Activated CD4-positive, alpha-beta memory T cell treated with anti-CD3 and anti-CD28 coated beads, Interleukin-2, amount 10 ng/mL, durations not matched to agents 7 days and 5 days (primary cell): ENCODE results near the gene ELFN1. TPM values are rescaled to one million over a fixed set of nuclear protein-coding genes. Genes with fewer than 3 reads are reported as not detected.

Experiments
- CTCF ChIA-PET: fragments of 350-600 bp; sonication (Branson Sonifier 250); formaldehyde crosslinking; loops from one replicate; lab custom pipeline; 2021; ENCODE audit warnings: antibody characterized with exemption, inconsistent platforms; lab: Charles Lee
- POLR2A ChIA-PET: fragments of 350-600 bp; sonication (Branson Sonifier 250); formaldehyde crosslinking; loops from one replicate; lab custom pipeline; 2021; ENCODE audit warnings: antibody characterized with exemption; lab: Charles Lee
- DNase-seq: peaks from one replicate; pipeline ENCODE4 v3.0.0-alpha.2; 2020
- H3K27ac Mint-ChIP-seq: one replicate; pipeline ENCODE4 v1.8.0; 2021; ENCODE audit warnings: mild to moderate bottlenecking, mixed read lengths
- H3K27me3 Mint-ChIP-seq: one replicate; pipeline ENCODE4 v1.8.0; 2021; ENCODE audit warnings: mixed read lengths
- H3K36me3 Mint-ChIP-seq: one replicate; pipeline ENCODE4 v1.8.0; 2021; ENCODE audit warnings: low read depth, mixed read lengths
- H3K4me1 Mint-ChIP-seq: one replicate; pipeline ENCODE4 v1.8.0; 2021; ENCODE audit warnings: mixed read lengths
- H3K4me3 Mint-ChIP-seq: one replicate; pipeline ENCODE4 v1.8.0; 2021; ENCODE audit warnings: mild to moderate bottlenecking, mixed read lengths
- H3K9me3 Mint-ChIP-seq: one replicate; pipeline ENCODE4 v1.8.0; 2021; ENCODE audit warnings: mixed read lengths
- total RNA-seq, 2 experiments: library from RNA; stranded (reverse); gene quantifications; one replicate each; pipeline ENCODE4 v1.2.3, GENCODE V29; 2021

The ELFN1 gene
- total RNA-seq, 2 experiments from 2014 or later: 0.08 TPM; not detected in 1

DNA sequence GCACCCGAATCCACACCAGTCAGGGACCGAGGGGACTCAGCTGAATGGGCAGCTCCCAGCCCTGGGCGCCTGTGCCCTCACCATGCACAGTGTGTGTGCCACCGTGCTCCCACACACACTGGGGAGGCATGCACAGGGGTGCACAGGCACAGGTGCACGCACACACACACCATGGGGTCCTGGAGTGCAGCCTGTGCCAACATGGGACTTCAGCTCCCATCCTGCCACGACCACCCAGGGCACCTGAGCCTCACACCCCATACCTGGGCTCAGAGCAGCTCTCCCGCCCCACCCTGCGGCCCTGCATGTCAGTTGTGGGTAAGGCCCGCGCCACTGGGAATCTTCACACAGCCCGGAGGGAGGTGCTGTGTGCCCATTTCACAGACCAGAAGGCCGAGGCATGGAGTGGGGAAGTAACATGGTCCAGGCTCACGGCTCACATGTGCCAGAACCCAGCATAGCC lies 8.0 kb downstream of the ELFN1 start:
- Mint-ChIP-seq H3K36me3 (no peaks in the 10 kb centered on the region), H3K4me1 (no peaks in the 10 kb centered on the region), H3K27ac (no peak overlapping the region), H3K9me3 (peaks cover 5% of the 10 kb centered on the region), H3K4me3 (no peak overlapping the region), H3K27me3 (peaks cover 8% of the 10 kb centered on the region)
- POLR2A ChIA-PET: no interaction called here
- CTCF ChIA-PET: no interaction called here
- DNase-seq: no peak

DNA sequence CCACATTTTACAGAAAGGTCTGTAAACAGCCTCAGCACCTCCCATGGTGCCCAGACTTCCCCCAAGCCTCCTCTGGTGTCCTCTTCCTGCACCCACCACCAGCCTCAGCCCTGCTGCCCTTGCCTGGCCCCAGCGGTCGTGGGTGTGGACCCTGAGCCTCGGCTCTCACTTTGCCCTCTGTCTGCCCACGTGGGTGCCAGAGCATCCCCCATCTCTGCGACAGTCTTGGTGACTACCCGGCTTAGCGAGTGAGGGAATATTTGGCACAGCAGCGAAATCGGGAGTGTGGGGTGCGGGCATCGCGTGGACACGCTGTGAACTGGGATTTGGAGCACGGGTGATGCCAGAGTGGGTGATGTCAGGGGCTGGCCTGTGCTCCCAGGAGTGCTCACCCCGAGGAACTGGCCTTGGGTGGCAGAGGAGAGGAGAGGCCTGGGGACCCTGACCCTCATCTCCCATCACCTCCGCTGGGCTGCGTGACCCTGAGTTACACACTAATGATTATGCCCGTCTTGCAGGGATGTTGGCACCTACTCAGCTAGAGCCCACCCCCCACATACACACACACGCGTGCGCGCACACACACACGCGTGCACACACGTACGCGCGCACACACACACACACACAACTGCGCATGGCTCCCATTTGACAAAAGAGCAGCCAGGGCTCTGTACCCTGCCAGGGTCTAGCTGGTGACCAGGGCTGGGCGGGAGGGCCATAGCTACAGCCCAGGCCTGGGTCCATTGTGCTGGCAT lies 8.7 kb downstream of the ELFN1 start:
- CTCF ChIA-PET: no interaction called here
- Mint-ChIP-seq H3K27me3 (peaks cover 12% of the 10 kb centered on the region), H3K4me3 (no peak overlapping the region), H3K36me3 (no peaks in the 10 kb centered on the region), H3K9me3 (peaks cover 5% of the 10 kb centered on the region), H3K27ac (no peak overlapping the region), H3K4me1 (no peaks in the 10 kb centered on the region)
- peak; percentile 9 for DNase-seq
- POLR2A ChIA-PET: no interaction called here

GRCh38 chr7:1679326-1679965 lies 9.4 kb downstream of the ELFN1 start:
- DNase-seq: peak; percentile 11
- Mint-ChIP-seq H3K4me1 (no peaks in the 10 kb centered on the region), H3K27ac (no peak overlapping the region), H3K36me3 (no peaks in the 10 kb centered on the region), H3K9me3 (peaks cover 5% of the 10 kb centered on the region), H3K27me3 (peaks cover 16% of the 10 kb centered on the region), H3K4me3 (no peak overlapping the region)
- ChIA-PET CTCF (no interaction called here), POLR2A (no interaction called here)

DNA sequence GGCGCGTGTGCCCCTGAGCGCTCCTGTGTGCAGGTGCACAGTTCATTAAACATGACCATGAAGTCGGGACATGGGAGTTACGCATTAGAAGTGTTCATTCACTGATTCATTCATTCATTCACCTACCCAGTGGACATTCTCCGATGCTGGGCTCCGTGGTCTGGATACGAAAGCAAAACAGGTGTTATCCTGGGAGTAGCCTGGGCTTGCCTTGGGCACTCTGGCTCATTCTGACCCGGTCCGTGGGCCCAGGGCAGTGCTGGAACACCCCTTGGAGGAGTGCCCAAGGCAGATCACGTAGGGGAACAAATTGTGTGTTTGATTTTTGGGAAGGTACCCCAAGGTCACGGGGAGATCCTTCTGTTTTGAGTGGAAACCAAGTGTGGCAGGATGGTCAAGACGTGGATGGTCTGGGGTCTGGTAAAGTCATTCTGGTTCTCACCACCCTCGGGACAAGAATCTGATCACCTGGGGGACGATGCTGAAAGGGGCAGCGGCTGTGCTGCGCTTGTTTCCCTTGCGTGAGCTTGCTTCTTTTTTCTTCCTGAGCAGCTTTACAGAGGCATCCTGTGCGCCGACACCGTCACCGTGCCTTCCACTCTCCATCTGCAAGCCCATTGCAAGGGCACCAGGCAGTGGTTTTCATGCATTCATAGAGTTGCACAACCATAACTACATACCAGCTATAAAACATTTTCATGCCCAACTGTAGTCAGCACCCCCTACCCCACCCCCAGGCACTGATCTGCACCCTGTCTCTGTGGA lies 10.1 kb downstream of the ELFN1 start:
- no peak overlapping the region for H3K27ac Mint-ChIP-seq
- H3K36me3 Mint-ChIP-seq: no peaks in the 10 kb centered on the region
- DNase-seq: peak; percentile 10
- CTCF ChIA-PET: no interaction called here
- no peaks in the 10 kb centered on the region for H3K4me1 Mint-ChIP-seq
- peaks cover 9% of the 10 kb centered on the region for H3K9me3 Mint-ChIP-seq
- H3K4me3 Mint-ChIP-seq: no peak overlapping the region
- H3K27me3 Mint-ChIP-seq: peaks cover 21% of the 10 kb centered on the region
- POLR2A ChIA-PET: no interaction called here

- Mint-ChIP-seq H3K27me3 (peaks cover 26% of the 10 kb centered on the region), H3K9me3 (peaks cover 14% of the 10 kb centered on the region), H3K36me3 (no peaks in the 10 kb centered on the region), H3K27ac (no peak overlapping the region), H3K4me1 (no peaks in the 10 kb centered on the region), H3K4me3 (no peak overlapping the region)
- peak; percentile 11 for DNase-seq
- ChIA-PET POLR2A (no interaction called here), CTCF (no interaction called here)
Measured at GRCh38 chr7:1681581-1681980, 11.5 kb downstream of the ELFN1 start.

- ChIA-PET CTCF (no interaction called here), POLR2A (no interaction called here)
- no peak overlapping the region for H3K4me3 Mint-ChIP-seq
- H3K4me1 Mint-ChIP-seq: no peaks in the 10 kb centered on the region
- peaks cover 30% of the 10 kb centered on the region for H3K27me3 Mint-ChIP-seq
- peaks cover 14% of the 10 kb centered on the region for H3K9me3 Mint-ChIP-seq
- DNase-seq: no peak
- H3K36me3 Mint-ChIP-seq: no peaks in the 10 kb centered on the region
- H3K27ac Mint-ChIP-seq: no peak overlapping the region
Measured at GRCh38 chr7:1685000-1685624, 15.0 kb downstream of the ELFN1 start.

GRCh38 chr7:1688542-1688941 lies 18.5 kb downstream of the ELFN1 start:
- H3K4me3 Mint-ChIP-seq: no peak overlapping the region
- peaks cover 19% of the 10 kb centered on the region for H3K27me3 Mint-ChIP-seq
- POLR2A ChIA-PET: no interaction called here
- no peaks in the 10 kb centered on the region for H3K36me3 Mint-ChIP-seq
- H3K4me1 Mint-ChIP-seq: no peaks in the 10 kb centered on the region
- peaks cover 9% of the 10 kb centered on the region for H3K9me3 Mint-ChIP-seq
- CTCF ChIA-PET: interaction anchor here (1.1 kb wide), 1 partner anchor 13 kb away, joined by 3 read pairs; no protein-coding TSS in a partner anchor
- no peak overlapping the region for H3K27ac Mint-ChIP-seq
- no peak for DNase-seq

DNA sequence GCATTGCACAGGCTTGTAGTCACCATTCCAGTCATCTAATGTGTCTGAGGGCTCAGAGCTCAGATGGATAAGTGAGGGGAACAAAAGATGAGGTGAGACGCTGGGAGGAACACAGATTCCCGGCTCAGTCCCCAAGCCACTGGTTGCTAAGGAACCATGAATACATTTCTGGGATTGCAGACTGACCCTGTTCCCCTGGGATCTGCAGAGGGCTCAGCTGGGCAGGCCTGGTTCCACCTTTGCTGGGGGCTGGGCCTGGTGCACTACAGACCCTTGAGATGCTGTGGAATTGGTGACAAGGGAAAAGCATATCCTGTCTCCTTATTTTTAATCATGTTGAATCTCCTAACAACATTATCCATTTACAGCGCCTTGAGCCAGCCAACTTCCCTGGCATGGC lies 19.2 kb downstream of the ELFN1 start:
- ChIA-PET CTCF (interaction anchor here (1.1 kb wide), 1 partner anchor 12 kb away, joined by 3 read pairs; no protein-coding TSS in a partner anchor), POLR2A (no interaction called here)
- Mint-ChIP-seq H3K27ac (no peak overlapping the region), H3K4me1 (no peaks in the 10 kb centered on the region), H3K36me3 (no peaks in the 10 kb centered on the region), H3K4me3 (no peak overlapping the region), H3K9me3 (peaks cover 9% of the 10 kb centered on the region), H3K27me3 (peaks cover 14% of the 10 kb centered on the region)
- no peak for DNase-seq

GRCh38 chr7:1690359-1690958 lies 20.4 kb downstream of the ELFN1 start:
- no peaks in the 10 kb centered on the region for H3K4me1 Mint-ChIP-seq
- H3K27me3 Mint-ChIP-seq: peaks cover 7% of the 10 kb centered on the region
- H3K9me3 Mint-ChIP-seq: peaks cover 3% of the 10 kb centered on the region
- no peak overlapping the region for H3K27ac Mint-ChIP-seq
- no peaks in the 10 kb centered on the region for H3K36me3 Mint-ChIP-seq
- DNase-seq: no peak
- ChIA-PET POLR2A (no interaction called here), CTCF (no interaction called here)
- no peak overlapping the region for H3K4me3 Mint-ChIP-seq

DNA sequence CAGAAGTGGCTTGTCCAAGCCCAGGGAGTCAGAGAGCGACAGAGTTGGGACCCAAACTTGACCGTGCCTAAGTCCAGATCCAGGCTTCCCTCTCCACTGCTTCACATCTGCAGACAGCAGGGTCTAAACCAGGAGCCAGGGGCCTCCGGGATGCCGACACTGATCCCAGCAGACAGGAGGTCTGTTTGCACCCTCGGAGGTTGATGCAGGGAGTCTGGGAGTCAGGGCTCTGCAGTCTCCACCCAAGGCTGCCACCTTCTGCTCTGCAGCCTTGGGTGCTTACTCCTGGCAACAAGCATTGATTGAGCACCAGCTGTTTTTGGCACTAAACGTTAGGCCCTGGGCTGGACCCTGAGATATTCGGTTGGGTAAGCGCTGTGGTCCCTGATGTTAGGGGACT lies 21.0 kb downstream of the ELFN1 start:
- Mint-ChIP-seq H3K27me3 (peaks cover 7% of the 10 kb centered on the region), H3K4me3 (no peak overlapping the region), H3K27ac (no peak overlapping the region), H3K4me1 (no peaks in the 10 kb centered on the region), H3K36me3 (no peaks in the 10 kb centered on the region), H3K9me3 (peaks cover under 1% of the 10 kb centered on the region)
- POLR2A ChIA-PET: no interaction called here
- DNase-seq: no peak
- CTCF ChIA-PET: no interaction called here

GRCh38 chr7:1691601-1692514 lies 21.8 kb downstream of the ELFN1 start:
- POLR2A ChIA-PET: no interaction called here
- H3K4me3 Mint-ChIP-seq: no peak overlapping the region
- H3K9me3 Mint-ChIP-seq: no peaks in the 10 kb centered on the region
- H3K27me3 Mint-ChIP-seq: peaks cover 2% of the 10 kb centered on the region
- no peak overlapping the region for H3K27ac Mint-ChIP-seq
- no peaks in the 10 kb centered on the region for H3K36me3 Mint-ChIP-seq
- DNase-seq: no peak
- CTCF ChIA-PET: no interaction called here
- H3K4me1 Mint-ChIP-seq: no peaks in the 10 kb centered on the region
